HCT116 (cell line): ENCODE measurements around the gene SETDB1.

ENCODE experiments used
- ATF3 ChIP-seq: IDR thresholded peaks from 2 replicates; pipeline ENCODE4 v1.6.1; 2012
- CTCF ChIP-seq, 3 experiments: fragments of 200-600 bp in 1 of 3; sonication (generic) in 1 of 3; IDR thresholded peaks in 2 of 3; conservative IDR thresholded peaks in 1 of 3; 2 replicates each; pipeline ENCODE4 v1.5.1; 2012 to 2017; ENCODE audit warnings: low read depth in 2 of 3, low read length in 2 of 3, antibody characterized with exemption in 1 of 3, borderline replicate concordance in 1 of 3, control low read depth in 1 of 3, mild to moderate bottlenecking in 1 of 3, mixed read lengths in 1 of 3, mixed run types in 1 of 3, moderate library complexity in 1 of 3; ENCODE audit not compliant: insufficient read depth in 1 of 3
- EZH2 ChIP-seq: fragments of 200-600 bp; sonication (generic); IDR thresholded peaks from 2 replicates; pipeline ENCODE4 v1.6.1; 2017; ENCODE audit warnings: antibody characterized with exemption, mixed run types
- EZH2phosphoT487 ChIP-seq: fragments of 200-600 bp; IDR thresholded peaks from 2 replicates; pipeline ENCODE4 v1.6.1; 2018; ENCODE audit warnings: antibody characterized with exemption, borderline replicate concordance
- MAX ChIP-seq: IDR thresholded peaks from 2 replicates; pipeline ENCODE4 v1.6.1; 2012
- POLR2A ChIP-seq: IDR thresholded peaks from 2 replicates; pipeline ENCODE4 v1.7.0; 2011; ENCODE audit warnings: borderline replicate concordance; ENCODE audit not compliant: insufficient read depth, insufficient read length; ENCODE audit errors: extremely low read depth
- POLR2AphosphoS5 ChIP-seq: IDR thresholded peaks from 2 replicates; pipeline ENCODE4 v1.6.1; 2011; ENCODE audit warnings: mild to moderate bottlenecking, low read depth, low read length, moderate library complexity
- REST ChIP-seq: IDR thresholded peaks from 2 replicates; pipeline ENCODE4 v1.6.1; 2012; ENCODE audit warnings: low read depth
- SP1 ChIP-seq: IDR thresholded peaks from 2 replicates; pipeline ENCODE4 v1.6.1; 2012; ENCODE audit warnings: low read depth
- YY1 ChIP-seq: IDR thresholded peaks from 2 replicates; pipeline ENCODE4 v1.6.1; 2011; ENCODE audit warnings: low read length, low read depth, moderate library complexity, mild to moderate bottlenecking; ENCODE audit not compliant: insufficient replicate concordance; ENCODE audit errors: extremely low read depth
- ZNF274 ChIP-seq: fragments of 200-500 bp; sonication (Bioruptor generic); IDR thresholded peaks from 2 replicates; pipeline ENCODE4 v1.6.1; 2014; ENCODE audit warnings: mild to moderate bottlenecking, low read depth, low read length, inconsistent platforms

GRCh38 chr1:150893336-150893913 is 32.7 kb upstream of the SETDB1 start:
- TF ChIP-seq CTCF (IDR thresholded peaks at IDR 0.05 in 2 of 3, conservative IDR thresholded peaks at IDR 0.05 in 1 of 3; ENCODE audit: borderline replicate concordance in 1 of 3, insufficient read depth in 1 of 3, low read depth in 2 of 3, low read length in 2 of 3) (no peak), POLR2A (no peak), YY1 (no peak), ZNF274 (no peak), ATF3 (no peak), REST (no peak), EZH2phosphoT487 (no peak), MAX (no peak), POLR2AphosphoS5 (no peak), EZH2 (no peak), SP1 (no peak)
